C4-2B (cell line): ENCODE data around the gene ARID4A.

Source experiments
- H3K27ac ChIP-seq: fragments of 450-650 bp; 2 replicates; pipeline ENCODE4 v1.5.1; 2017
- CTCF ChIP-seq: fragments of 450-650 bp; conservative IDR thresholded peaks from 2 replicates; pipeline ENCODE4 v1.5.1; 2017; ENCODE audit warnings: mild to moderate bottlenecking
- ZFX ChIP-seq: fragments of 450-650 bp; IDR thresholded peaks from 2 replicates; pipeline ENCODE4 v1.6.1; 2017

ARID4A gene

GRCh38 chr14:58364316-58364715, 66.0 kb downstream of the ARID4A start:
- no peak overlapping the region for H3K27ac ChIP-seq
- TF ChIP-seq CTCF (no peak), ZFX (no peak)

- no peak for TF ChIP-seq CTCF
- TF ChIP-seq ZFX, result no peak
Measured at GRCh38 chr14:58367296-58367695, 68.9 kb downstream of the ARID4A start.

GRCh38 chr14:58368956-58369355, 70.6 kb downstream of the ARID4A start:
- H3K27ac ChIP-seq, result no peak overlapping the region
- no peak for TF ChIP-seq CTCF
- TF ChIP-seq ZFX, result no peak

More at GRCh38 chr14:58367296-58367695, 68.9 kb downstream of the ARID4A start:
- no peak overlapping the region for H3K27ac ChIP-seq

GRCh38 chr14:58376791-58377190, 78.4 kb downstream of the ARID4A start:
- H3K27ac ChIP-seq, result no peak overlapping the region
- TF ChIP-seq CTCF (no peak), ZFX (no peak)

- TF ChIP-seq CTCF (no peak), ZFX (no peak)
- H3K27ac ChIP-seq, result no peak overlapping the region
Measured at GRCh38 chr14:58390830-58391229, 92.5 kb downstream of the ARID4A start.

GRCh38 chr14:58395562-58395811, 97.1 kb downstream of the ARID4A start:
- TF ChIP-seq ZFX (no peak), CTCF (no peak)
- H3K27ac ChIP-seq, result peak overlapping the region; percentile 39; the same call in 1 of the 2 replicates

- H3K27ac ChIP-seq, result peak within 1 kb of the TSS; percentile 39; the same call in 1 of the 2 replicates
Measured at GRCh38 chr14:58395812-58396788, 97.7 kb downstream of the ARID4A start, which contains the start of gene TOMM20L. Gene TOMM20L (plus strand): TSS chr14:58395930. CDS start chr14:58395958, 28 bp downstream.

More at GRCh38 chr14:58395812-58396788, 97.7 kb downstream of the ARID4A start, which contains the start of gene TOMM20L:
- TF ChIP-seq CTCF (peak; percentile 93), ZFX (peak; percentile 33; the same call in 1 of the 2 replicates)
